ENCODE data around the gene PASK. TPM values are rescaled to one million over a fixed set of nuclear protein-coding genes. Genes with fewer than 3 reads are reported as not detected.

The PASK gene
- total RNA-seq, 1 experiment from 2014 or later = 21.1 TPM

- H3K4me1 Mint-ChIP-seq (ENCODE audit: low read depth, unreplicated experiment) = no peaks in the 10 kb centered on the region
- intact Hi-C loops (cut with micrococcal nuclease; ENCODE audit: unreplicated experiment) = no loop called here
Observed at GRCh38 chr2:241195506-241196130, 46.3 kb upstream of the PASK start.

GRCh38 chr2:241194811-241195210 lies 45.5 kb upstream of the PASK start:
- Mint-ChIP-seq H3K4me1 (ENCODE audit: low read depth, unreplicated experiment) (no peaks in the 10 kb centered on the region), H3K4me3 (ENCODE audit: unreplicated experiment) (no peak overlapping the region), H3K27me3 (ENCODE audit: insufficient read depth, unreplicated experiment) (no peaks in the 10 kb centered on the region), H3K36me3 (ENCODE audit: insufficient read depth, unreplicated experiment) (no peaks in the 10 kb centered on the region), H3K27ac (ENCODE audit: unreplicated experiment) (no peak overlapping the region), H3K9me3 (ENCODE audit: unreplicated experiment) (no peaks in the 10 kb centered on the region)
- no peaks in the 10 kb centered on the region for H3K36me3 ChIP-seq (ENCODE audit: control insufficient read depth, insufficient read depth, low read length)
- BruUV-seq (replicated peaks) = no TSS peak
- H3K4me1 ChIP-seq = no peaks in the 10 kb centered on the region
- DNase-seq = no peak
- POLR2A ChIA-PET = no interaction called here
- CTCF ChIA-PET = no interaction called here
- intact Hi-C loops (cut with micrococcal nuclease; ENCODE audit: unreplicated experiment) = no loop called here
- no peak overlapping the region for H3K4me3 ChIP-seq (ENCODE audit: low read depth, low read length)
- TF ChIP-seq, protein P1, sequence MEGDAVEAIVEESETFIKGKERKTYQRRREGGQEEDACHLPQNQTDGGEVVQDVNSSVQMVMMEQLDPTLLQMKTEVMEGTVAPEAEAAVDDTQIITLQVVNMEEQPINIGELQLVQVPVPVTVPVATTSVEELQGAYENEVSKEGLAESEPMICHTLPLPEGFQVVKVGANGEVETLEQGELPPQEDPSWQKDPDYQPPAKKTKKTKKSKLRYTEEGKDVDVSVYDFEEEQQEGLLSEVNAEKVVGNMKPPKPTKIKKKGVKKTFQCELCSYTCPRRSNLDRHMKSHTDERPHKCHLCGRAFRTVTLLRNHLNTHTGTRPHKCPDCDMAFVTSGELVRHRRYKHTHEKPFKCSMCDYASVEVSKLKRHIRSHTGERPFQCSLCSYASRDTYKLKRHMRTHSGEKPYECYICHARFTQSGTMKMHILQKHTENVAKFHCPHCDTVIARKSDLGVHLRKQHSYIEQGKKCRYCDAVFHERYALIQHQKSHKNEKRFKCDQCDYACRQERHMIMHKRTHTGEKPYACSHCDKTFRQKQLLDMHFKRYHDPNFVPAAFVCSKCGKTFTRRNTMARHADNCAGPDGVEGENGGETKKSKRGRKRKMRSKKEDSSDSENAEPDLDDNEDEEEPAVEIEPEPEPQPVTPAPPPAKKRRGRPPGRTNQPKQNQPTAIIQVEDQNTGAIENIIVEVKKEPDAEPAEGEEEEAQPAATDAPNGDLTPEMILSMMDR (IDR thresholded peaks at IDR 0.05; ENCODE audit: insufficient read depth in 1 of 2, low read depth in 1 of 2, low read length in 1 of 2, severe bottlenecking in 1 of 2, unreplicated experiment in 1 of 2) = no peak
- no peaks in the 10 kb centered on the region for H3K9me3 ChIP-seq
- no peaks in the 10 kb centered on the region for H3K27me3 ChIP-seq (replicated peaks; ENCODE audit: control insufficient read depth, insufficient read depth, low read length)

More at GRCh38 chr2:241195506-241196130, 46.3 kb upstream of the PASK start:
- TF ChIP-seq, protein P1 (IDR thresholded peaks at IDR 0.05; ENCODE audit: insufficient read depth in 1 of 2, low read depth in 1 of 2, low read length in 1 of 2, severe bottlenecking in 1 of 2, unreplicated experiment in 1 of 2) = no peak
- CTCF ChIA-PET = no interaction called here
- Histone ChIP-seq H3K36me3 (ENCODE audit: control insufficient read depth, insufficient read depth, low read length) (no peaks in the 10 kb centered on the region), H3K9me3 (no peaks in the 10 kb centered on the region), H3K27me3 (replicated peaks; ENCODE audit: control insufficient read depth, insufficient read depth, low read length) (no peaks in the 10 kb centered on the region), H3K4me1 (no peaks in the 10 kb centered on the region), H3K4me3 (ENCODE audit: low read depth, low read length) (no peak overlapping the region)
- Mint-ChIP-seq H3K4me3 (ENCODE audit: unreplicated experiment) (no peak overlapping the region), H3K9me3 (ENCODE audit: unreplicated experiment) (no peaks in the 10 kb centered on the region), H3K27ac (ENCODE audit: unreplicated experiment) (no peak overlapping the region), H3K27me3 (ENCODE audit: insufficient read depth, unreplicated experiment) (no peaks in the 10 kb centered on the region), H3K36me3 (ENCODE audit: insufficient read depth, unreplicated experiment) (no peaks in the 10 kb centered on the region)
- BruUV-seq (replicated peaks) = no TSS peak
- DNase-seq = no peak
- POLR2A ChIA-PET = no interaction called here

DNA sequence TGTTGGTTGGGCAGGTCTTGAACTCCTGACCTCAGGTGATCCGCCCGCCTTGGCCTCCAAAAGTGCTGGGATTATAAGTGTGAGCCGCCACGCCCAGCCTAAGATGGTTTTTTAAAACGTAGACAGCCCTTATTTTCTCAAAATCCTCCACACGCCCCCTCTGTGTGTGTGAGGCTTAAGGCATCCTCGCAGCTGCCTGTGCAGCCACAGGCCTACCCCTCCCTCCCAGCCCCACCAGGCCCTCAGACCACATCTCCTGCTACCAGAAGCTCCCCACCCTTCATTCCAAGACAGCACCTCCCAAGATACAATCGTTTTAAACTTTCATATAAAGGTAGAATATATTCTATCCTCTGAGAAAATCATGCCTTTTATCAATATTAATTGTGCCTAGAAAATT lies 44.0 kb upstream of the PASK start:
- H3K4me3 Mint-ChIP-seq (ENCODE audit: unreplicated experiment) = no peak overlapping the region
- Histone ChIP-seq H3K36me3 (ENCODE audit: control insufficient read depth, insufficient read depth, low read length) (no peaks in the 10 kb centered on the region), H3K9me3 (no peaks in the 10 kb centered on the region), H3K4me1 (no peaks in the 10 kb centered on the region), H3K27me3 (replicated peaks; ENCODE audit: control insufficient read depth, insufficient read depth, low read length) (no peaks in the 10 kb centered on the region), H3K4me3 (ENCODE audit: low read depth, low read length) (no peak overlapping the region)
- intact Hi-C loops (cut with micrococcal nuclease; ENCODE audit: unreplicated experiment) = no loop called here
- TF ChIP-seq, protein P1 (IDR thresholded peaks at IDR 0.05; ENCODE audit: insufficient read depth in 1 of 2, low read depth in 1 of 2, low read length in 1 of 2, severe bottlenecking in 1 of 2, unreplicated experiment in 1 of 2) = no peak
- ChIA-PET CTCF (no interaction called here), POLR2A (no interaction called here)
- no peaks in the 10 kb centered on the region for H3K4me1 Mint-ChIP-seq (ENCODE audit: low read depth, unreplicated experiment)
- no peak for DNase-seq
- H3K9me3 Mint-ChIP-seq (ENCODE audit: unreplicated experiment) = no peaks in the 10 kb centered on the region
- no peaks in the 10 kb centered on the region for H3K36me3 Mint-ChIP-seq (ENCODE audit: insufficient read depth, unreplicated experiment)
- BruUV-seq (replicated peaks) = no TSS peak
- no peaks in the 10 kb centered on the region for H3K27me3 Mint-ChIP-seq (ENCODE audit: insufficient read depth, unreplicated experiment)
- H3K27ac Mint-ChIP-seq (ENCODE audit: unreplicated experiment) = no peak overlapping the region

All from Caco-2 (cell line).